Hematopoietic multipotent progenitor cell treated with erythropoietin and hydrocortisone succinate and interleukin-3 and kit ligand, for 15 days (in vitro differentiated cells): ENCODE data around the gene FYB1.
"Not testable (repeated sequence)": the region's sequence is repeated elsewhere in the genome, so short reads cannot be mapped to it uniquely, and the experiment has no call there.

ENCODE experiments used
- DNase-seq: peaks from one replicate; pipeline ENCODE4 v3.0.0-alpha.2; 2015; ENCODE audit warnings: low spot score

The FYB1 gene

GRCh38 chr5:39226100-39226451 is 6.7 kb upstream of the FYB1 start:
- DNase-seq: no peak

- no peak for DNase-seq
Measured at GRCh38 chr5:39225405-39226099, 6.2 kb upstream of the FYB1 start.

GRCh38 chr5:39224196-39224761 is 4.9 kb upstream of the FYB1 start:
- DNase-seq: no peak

- DNase-seq: no peak
Measured at GRCh38 chr5:39223565-39224156, 4.3 kb upstream of the FYB1 start.

- DNase-seq: not testable (repeated sequence)
Measured at GRCh38 chr5:39221671-39222070, 2.3 kb upstream of the FYB1 start.

GRCh38 chr5:39220280-39221030 is 1.1 kb upstream of the FYB1 start:
- DNase-seq: no peak

- DNase-seq: no peak
Measured at GRCh38 chr5:39218482-39219402, 621 bp downstream of the FYB1 start.

GRCh38 chr5:39217365-39218281 is 1.7 kb downstream of the FYB1 start:
- peak; percentile 62 for DNase-seq

GRCh38 chr5:39216631-39217030 is 2.7 kb downstream of the FYB1 start:
- no peak for DNase-seq

GRCh38 chr5:39215857-39216256 is 3.5 kb downstream of the FYB1 start:
- no peak for DNase-seq

- DNase-seq: no peak
Measured at GRCh38 chr5:39214912-39215709, 4.3 kb downstream of the FYB1 start.

- DNase-seq: no peak
Measured at GRCh38 chr5:39213447-39214207, 5.7 kb downstream of the FYB1 start.

GRCh38 chr5:39211773-39212172 is 7.6 kb downstream of the FYB1 start:
- no peak for DNase-seq

- DNase-seq: no peak
Measured at GRCh38 chr5:39209924-39210323, 9.4 kb downstream of the FYB1 start.

- no peak for DNase-seq
Measured at GRCh38 chr5:39208471-39208870, 10.9 kb downstream of the FYB1 start.

GRCh38 chr5:39207345-39208045 is 11.9 kb downstream of the FYB1 start:
- no peak for DNase-seq

- no peak for DNase-seq
Measured at GRCh38 chr5:39206630-39207321, 12.6 kb downstream of the FYB1 start.

GRCh38 chr5:39205550-39205949 is 13.8 kb downstream of the FYB1 start:
- DNase-seq: no peak
